ENCODE measurements around the gene CPTP. TPM values are rescaled to one million over a fixed set of nuclear protein-coding genes. Genes with fewer than 3 reads are reported as not detected.

The CPTP gene
- total and polyA plus RNA-seq, 2 of the 13 experiments (the other 11 are each of a cell fraction or from before 2014, with no cell fraction given): 5.5 to 9.3 TPM

DNA sequence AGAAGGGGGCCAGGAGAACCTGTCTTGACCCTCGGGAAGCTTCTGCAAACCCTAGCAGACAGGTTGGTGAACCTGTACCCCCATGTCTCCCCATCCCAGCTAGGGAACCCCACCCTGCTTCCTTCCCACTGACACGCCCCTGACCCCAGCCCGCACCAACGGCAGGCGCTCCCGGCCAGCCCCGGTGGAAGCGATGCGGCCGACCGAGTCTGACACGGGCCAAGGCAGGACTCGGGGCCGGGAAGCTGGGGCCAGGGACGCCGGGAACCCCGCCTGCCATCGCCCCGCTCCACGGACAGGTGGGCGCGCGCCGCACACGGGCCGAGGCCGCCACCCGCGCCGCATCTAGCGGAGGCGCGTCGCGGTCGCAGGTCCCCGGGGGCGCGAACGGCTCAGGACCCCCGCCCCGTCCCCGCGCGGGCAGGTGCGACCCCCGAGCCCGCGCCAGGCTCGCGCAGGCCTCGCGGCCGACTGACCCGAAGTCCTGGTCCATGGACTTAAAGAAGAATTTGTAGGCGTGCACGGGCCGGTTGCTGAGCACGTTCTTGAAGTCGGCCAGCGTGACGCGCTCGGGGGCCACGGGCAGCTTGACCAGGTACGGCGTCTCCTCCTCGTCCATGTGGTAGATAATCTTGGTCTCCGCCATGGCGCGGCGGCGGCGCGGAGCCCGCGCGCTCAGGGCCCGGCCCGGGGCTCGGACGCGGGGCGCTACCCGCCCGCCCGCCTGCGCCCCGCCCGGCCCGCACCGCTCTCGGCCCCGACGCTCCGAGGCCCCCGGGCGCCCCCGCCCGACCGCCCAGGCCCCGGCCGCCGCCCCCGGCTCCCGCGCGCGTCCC is 24.0 kb downstream of the CPTP start (continued):
- TF ChIP-seq, protein P1, sequence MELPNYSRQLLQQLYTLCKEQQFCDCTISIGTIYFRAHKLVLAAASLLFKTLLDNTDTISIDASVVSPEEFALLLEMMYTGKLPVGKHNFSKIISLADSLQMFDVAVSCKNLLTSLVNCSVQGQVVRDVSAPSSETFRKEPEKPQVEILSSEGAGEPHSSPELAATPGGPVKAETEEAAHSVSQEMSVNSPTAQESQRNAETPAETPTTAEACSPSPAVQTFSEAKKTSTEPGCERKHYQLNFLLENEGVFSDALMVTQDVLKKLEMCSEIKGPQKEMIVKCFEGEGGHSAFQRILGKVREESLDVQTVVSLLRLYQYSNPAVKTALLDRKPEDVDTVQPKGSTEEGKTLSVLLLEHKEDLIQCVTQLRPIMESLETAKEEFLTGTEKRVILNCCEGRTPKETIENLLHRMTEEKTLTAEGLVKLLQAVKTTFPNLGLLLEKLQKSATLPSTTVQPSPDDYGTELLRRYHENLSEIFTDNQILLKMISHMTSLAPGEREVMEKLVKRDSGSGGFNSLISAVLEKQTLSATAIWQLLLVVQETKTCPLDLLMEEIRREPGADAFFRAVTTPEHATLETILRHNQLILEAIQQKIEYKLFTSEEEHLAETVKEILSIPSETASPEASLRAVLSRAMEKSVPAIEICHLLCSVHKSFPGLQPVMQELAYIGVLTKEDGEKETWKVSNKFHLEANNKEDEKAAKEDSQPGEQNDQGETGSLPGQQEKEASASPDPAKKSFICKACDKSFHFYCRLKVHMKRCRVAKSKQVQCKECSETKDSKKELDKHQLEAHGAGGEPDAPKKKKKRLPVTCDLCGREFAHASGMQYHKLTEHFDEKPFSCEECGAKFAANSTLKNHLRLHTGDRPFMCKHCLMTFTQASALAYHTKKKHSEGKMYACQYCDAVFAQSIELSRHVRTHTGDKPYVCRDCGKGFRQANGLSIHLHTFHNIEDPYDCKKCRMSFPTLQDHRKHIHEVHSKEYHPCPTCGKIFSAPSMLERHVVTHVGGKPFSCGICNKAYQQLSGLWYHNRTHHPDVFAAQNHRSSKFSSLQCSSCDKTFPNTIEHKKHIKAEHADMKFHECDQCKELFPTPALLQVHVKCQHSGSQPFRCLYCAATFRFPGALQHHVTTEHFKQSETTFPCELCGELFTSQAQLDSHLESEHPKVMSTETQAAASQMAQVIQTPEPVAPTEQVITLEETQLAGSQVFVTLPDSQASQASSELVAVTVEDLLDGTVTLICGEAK (IDR thresholded peaks at IDR 0.05): no peak
- TF ChIP-seq, protein P1 (CRISPR knock-in tag; IDR thresholded peaks at IDR 0.05): no peak
- TF ChIP-seq, protein P2, sequence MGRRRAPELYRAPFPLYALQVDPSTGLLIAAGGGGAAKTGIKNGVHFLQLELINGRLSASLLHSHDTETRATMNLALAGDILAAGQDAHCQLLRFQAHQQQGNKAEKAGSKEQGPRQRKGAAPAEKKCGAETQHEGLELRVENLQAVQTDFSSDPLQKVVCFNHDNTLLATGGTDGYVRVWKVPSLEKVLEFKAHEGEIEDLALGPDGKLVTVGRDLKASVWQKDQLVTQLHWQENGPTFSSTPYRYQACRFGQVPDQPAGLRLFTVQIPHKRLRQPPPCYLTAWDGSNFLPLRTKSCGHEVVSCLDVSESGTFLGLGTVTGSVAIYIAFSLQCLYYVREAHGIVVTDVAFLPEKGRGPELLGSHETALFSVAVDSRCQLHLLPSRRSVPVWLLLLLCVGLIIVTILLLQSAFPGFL (CRISPR knock-in tag; IDR thresholded peaks at IDR 0.05): no peak
- TF ChIP-seq, protein P3, sequence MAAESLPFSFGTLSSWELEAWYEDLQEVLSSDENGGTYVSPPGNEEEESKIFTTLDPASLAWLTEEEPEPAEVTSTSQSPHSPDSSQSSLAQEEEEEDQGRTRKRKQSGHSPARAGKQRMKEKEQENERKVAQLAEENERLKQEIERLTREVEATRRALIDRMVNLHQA (CRISPR knock-in tag; IDR thresholded peaks at IDR 0.05): no peak
- no peak for TF ChIP-seq ZNF30 (CRISPR knock-in tag; IDR thresholded peaks at IDR 0.05)
- TF ChIP-seq NPAS2 (CRISPR knock-in tag; IDR thresholded peaks at IDR 0.05; ENCODE audit: borderline replicate concordance): no peak
- TF ChIP-seq ZFP36 (IDR thresholded peaks at IDR 0.05; ENCODE audit: borderline replicate concordance, low read depth, low read length, partially characterized antibody): no peak
- TF ChIP-seq ZNF367 (CRISPR knock-in tag; IDR thresholded peaks at IDR 0.05; ENCODE audit: borderline replicate concordance): peak; percentile 43; the same call in 1 of the 2 replicates
- no peak for TF ChIP-seq SNAI1 (CRISPR knock-in tag; IDR thresholded peaks at IDR 0.05; ENCODE audit: borderline replicate concordance)
- TF ChIP-seq MIXL1 (CRISPR knock-in tag; IDR thresholded peaks at IDR 0.05): no peak
- TF ChIP-seq, protein P4, sequence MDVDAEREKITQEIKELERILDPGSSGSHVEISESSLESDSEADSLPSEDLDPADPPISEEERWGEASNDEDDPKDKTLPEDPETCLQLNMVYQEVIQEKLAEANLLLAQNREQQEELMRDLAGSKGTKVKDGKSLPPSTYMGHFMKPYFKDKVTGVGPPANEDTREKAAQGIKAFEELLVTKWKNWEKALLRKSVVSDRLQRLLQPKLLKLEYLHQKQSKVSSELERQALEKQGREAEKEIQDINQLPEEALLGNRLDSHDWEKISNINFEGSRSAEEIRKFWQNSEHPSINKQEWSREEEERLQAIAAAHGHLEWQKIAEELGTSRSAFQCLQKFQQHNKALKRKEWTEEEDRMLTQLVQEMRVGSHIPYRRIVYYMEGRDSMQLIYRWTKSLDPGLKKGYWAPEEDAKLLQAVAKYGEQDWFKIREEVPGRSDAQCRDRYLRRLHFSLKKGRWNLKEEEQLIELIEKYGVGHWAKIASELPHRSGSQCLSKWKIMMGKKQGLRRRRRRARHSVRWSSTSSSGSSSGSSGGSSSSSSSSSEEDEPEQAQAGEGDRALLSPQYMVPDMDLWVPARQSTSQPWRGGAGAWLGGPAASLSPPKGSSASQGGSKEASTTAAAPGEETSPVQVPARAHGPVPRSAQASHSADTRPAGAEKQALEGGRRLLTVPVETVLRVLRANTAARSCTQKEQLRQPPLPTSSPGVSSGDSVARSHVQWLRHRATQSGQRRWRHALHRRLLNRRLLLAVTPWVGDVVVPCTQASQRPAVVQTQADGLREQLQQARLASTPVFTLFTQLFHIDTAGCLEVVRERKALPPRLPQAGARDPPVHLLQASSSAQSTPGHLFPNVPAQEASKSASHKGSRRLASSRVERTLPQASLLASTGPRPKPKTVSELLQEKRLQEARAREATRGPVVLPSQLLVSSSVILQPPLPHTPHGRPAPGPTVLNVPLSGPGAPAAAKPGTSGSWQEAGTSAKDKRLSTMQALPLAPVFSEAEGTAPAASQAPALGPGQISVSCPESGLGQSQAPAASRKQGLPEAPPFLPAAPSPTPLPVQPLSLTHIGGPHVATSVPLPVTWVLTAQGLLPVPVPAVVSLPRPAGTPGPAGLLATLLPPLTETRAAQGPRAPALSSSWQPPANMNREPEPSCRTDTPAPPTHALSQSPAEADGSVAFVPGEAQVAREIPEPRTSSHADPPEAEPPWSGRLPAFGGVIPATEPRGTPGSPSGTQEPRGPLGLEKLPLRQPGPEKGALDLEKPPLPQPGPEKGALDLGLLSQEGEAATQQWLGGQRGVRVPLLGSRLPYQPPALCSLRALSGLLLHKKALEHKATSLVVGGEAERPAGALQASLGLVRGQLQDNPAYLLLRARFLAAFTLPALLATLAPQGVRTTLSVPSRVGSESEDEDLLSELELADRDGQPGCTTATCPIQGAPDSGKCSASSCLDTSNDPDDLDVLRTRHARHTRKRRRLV (CRISPR knock-in tag; IDR thresholded peaks at IDR 0.05): no peak
